ENCODE measurements around the gene MGAT4B. TPM values are rescaled to one million over a fixed set of nuclear protein-coding genes. Genes with fewer than 3 reads are reported as not detected.
A peak's percentile ranks its signal among the peaks of the same experiment; 100 is the strongest.

MGAT4B gene
- total RNA-seq, 1 experiment from 2014 or later, result 337 TPM

- Histone ChIP-seq H3K4me3 (no peak overlapping the region), H3K4me1 (replicated peaks; ENCODE audit: insufficient read depth) (peaks cover 18% of the 10 kb centered on the region), H2AFZ (no peak overlapping the region), H3F3A (ENCODE audit: insufficient read depth, low read depth) (peaks cover 99% of the 10 kb centered on the region), H3K4me2 (no peak overlapping the region), H3K27me3 (ENCODE audit: insufficient read depth, low read depth) (no peaks in the 10 kb centered on the region), H4K20me1 (ENCODE audit: insufficient read depth) (peaks cover 98% of the 10 kb centered on the region), H3K27ac (peak overlapping the region; percentile 43; the same call in 1 of the 2 replicates), H3K36me3 (ENCODE audit: low read depth) (peaks cover 90% of the 10 kb centered on the region), H3K9me3 (ENCODE audit: insufficient read depth, low read depth) (no peaks in the 10 kb centered on the region), H3K9me2 (ENCODE audit: insufficient read depth) (no peaks in the 10 kb centered on the region), H3K79me2 (ENCODE audit: low read depth) (peaks cover 81% of the 10 kb centered on the region)
- ChIA-PET POLR2A (ENCODE audit: unreplicated experiment) (no interaction called here), CTCF (interaction anchor here (0.9 kb wide), 1 partner anchor 72 kb away, joined by 4 read pairs; no protein-coding TSS in a partner anchor)
- DNase-seq, result no peak
- TF ChIP-seq EZH2 (IDR thresholded peaks at IDR 0.05; ENCODE audit: low read depth), result no peak
- TF ChIP-seq CTCF (conservative IDR thresholded peaks at IDR 0.05), result no peak
- intact Hi-C loops (cut with micrococcal nuclease; ENCODE audit: unreplicated experiment), result no loop called here
- BruUV-seq (replicated peaks), result no TSS peak
These were observed 22.2 kb upstream of the MGAT4B start for GRCh38 chr5:179828756-179829421.

GRCh38 chr5:179827680-179828079 lies 21.0 kb upstream of the MGAT4B start:
- H3K79me2 ChIP-seq (ENCODE audit: low read depth), result peaks cover 87% of the 10 kb centered on the region

DNA sequence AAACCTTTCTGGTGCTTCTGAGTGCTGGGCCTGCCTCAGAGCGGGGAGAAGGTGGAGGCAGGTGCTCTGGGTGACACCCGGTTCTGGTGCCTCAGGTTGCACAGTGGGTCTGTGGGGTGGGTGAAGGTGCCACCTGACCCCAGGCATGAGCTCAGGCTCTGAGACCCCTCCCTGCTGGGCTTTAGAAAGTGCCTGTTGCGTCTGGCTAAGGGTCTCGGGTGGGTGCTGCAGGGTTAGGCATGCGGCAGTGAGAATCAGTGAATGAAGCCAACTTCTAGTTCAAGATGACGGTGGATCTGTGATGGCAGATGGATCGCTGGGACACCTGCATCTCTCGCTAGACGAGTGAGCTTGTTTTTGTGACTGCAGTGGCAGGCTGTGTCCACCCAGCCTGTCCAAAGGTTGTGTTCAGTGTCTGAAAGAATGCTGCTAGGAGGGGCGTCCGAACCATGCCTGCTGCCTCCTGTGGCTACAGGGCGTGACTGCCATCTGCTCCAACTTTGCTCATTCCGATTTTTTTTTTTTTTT lies 19.1 kb upstream of the MGAT4B start:
- intact Hi-C loops (cut with micrococcal nuclease; ENCODE audit: unreplicated experiment), result no loop called here
- Histone ChIP-seq H3K4me2 (no peak overlapping the region), H3K9me2 (ENCODE audit: insufficient read depth) (no peaks in the 10 kb centered on the region), H3K27me3 (ENCODE audit: insufficient read depth, low read depth) (no peaks in the 10 kb centered on the region), H3K4me1 (replicated peaks; ENCODE audit: insufficient read depth) (peaks cover 37% of the 10 kb centered on the region), H2AFZ (no peak overlapping the region), H3F3A (ENCODE audit: insufficient read depth, low read depth) (peaks cover 93% of the 10 kb centered on the region), H3K9me3 (ENCODE audit: insufficient read depth, low read depth) (no peaks in the 10 kb centered on the region), H3K79me2 (ENCODE audit: low read depth) (peaks cover 99% of the 10 kb centered on the region), H4K20me1 (ENCODE audit: insufficient read depth) (peaks cover 88% of the 10 kb centered on the region), H3K36me3 (ENCODE audit: low read depth) (peaks cover 81% of the 10 kb centered on the region), H3K27ac (no peak overlapping the region), H3K4me3 (no peak overlapping the region)
- TF ChIP-seq CTCF (conservative IDR thresholded peaks at IDR 0.05) (no peak), EZH2 (IDR thresholded peaks at IDR 0.05; ENCODE audit: low read depth) (no peak)
- no peak for DNase-seq
- BruUV-seq (replicated peaks), result no TSS peak
- ChIA-PET CTCF (interaction anchor here (0.6 kb wide), 1 partner anchor 88 kb away, joined by 3 read pairs; no protein-coding TSS in a partner anchor), POLR2A (ENCODE audit: unreplicated experiment) (interaction anchor here (0.5 kb wide), 1 partner anchor 62 kb away, joined by 4 read pairs; no protein-coding TSS in a partner anchor)

More at GRCh38 chr5:179827680-179828079, 21.0 kb upstream of the MGAT4B start:
- Histone ChIP-seq H3K27ac (peak overlapping the region; percentile 28; the same call in 1 of the 2 replicates), H3K9me3 (ENCODE audit: insufficient read depth, low read depth) (no peaks in the 10 kb centered on the region), H4K20me1 (ENCODE audit: insufficient read depth) (peaks cover 98% of the 10 kb centered on the region), H3K4me3 (no peak overlapping the region), H3F3A (ENCODE audit: insufficient read depth, low read depth) (peaks cover 97% of the 10 kb centered on the region), H3K4me2 (no peak overlapping the region), H2AFZ (no peak overlapping the region), H3K36me3 (ENCODE audit: low read depth) (peaks cover 88% of the 10 kb centered on the region), H3K4me1 (replicated peaks; ENCODE audit: insufficient read depth) (peaks cover 29% of the 10 kb centered on the region), H3K27me3 (ENCODE audit: insufficient read depth, low read depth) (no peaks in the 10 kb centered on the region), H3K9me2 (ENCODE audit: insufficient read depth) (no peaks in the 10 kb centered on the region)
- no TSS peak for BruUV-seq (replicated peaks)
- TF ChIP-seq CTCF (conservative IDR thresholded peaks at IDR 0.05) (no peak), EZH2 (IDR thresholded peaks at IDR 0.05; ENCODE audit: low read depth) (no peak)
- POLR2A ChIA-PET (ENCODE audit: unreplicated experiment), result interaction anchor here (0.5 kb wide), 1 partner anchor 24 kb away, joined by 3 read pairs; no protein-coding TSS in a partner anchor
- CTCF ChIA-PET, result no interaction called here
- no peak for DNase-seq
- intact Hi-C loops (cut with micrococcal nuclease; ENCODE audit: unreplicated experiment), result no loop called here
